ENCODE measurements around the gene HIVEP3. TPM values are rescaled to one million over a fixed set of nuclear protein-coding genes. Genes with fewer than 3 reads are reported as not detected.

Gene HIVEP3
- total RNA-seq, 1 experiment from 2014 or later: 1.4 TPM

DNA sequence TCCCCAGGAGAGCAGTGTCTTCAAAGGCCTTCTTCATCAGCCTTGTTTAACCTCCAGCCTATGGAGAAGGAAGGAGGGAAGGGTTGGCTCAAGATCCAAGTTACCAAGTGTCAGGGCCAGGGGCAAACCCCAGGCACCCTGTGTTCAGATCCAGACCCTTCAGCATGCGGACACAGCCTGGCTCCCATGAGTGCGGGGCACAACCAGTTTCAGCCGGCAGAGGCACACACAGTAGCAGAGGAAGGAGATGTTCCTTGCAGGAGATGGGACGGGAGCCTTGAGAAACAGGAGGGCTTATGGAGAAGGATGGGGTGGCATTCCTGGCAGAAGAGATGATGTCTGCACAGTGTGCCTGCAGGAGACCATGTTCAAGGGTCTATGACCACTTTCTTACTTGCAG is 272.5 kb downstream of the HIVEP3 start:
- no peak overlapping the region for H3K27ac ChIP-seq (ENCODE audit: insufficient read length, low read depth, low read length)
- Mint-ChIP-seq H3K4me3 (no peak overlapping the region), H3K27ac (peak overlapping the region in 1 of 3 experiments; percentile 82; a peak in 2 of 7 replicates), H3K4me1 (peaks cover 10 to 12% of the 10 kb centered on the region in 2 experiments), H3K36me3 (ENCODE audit: insufficient read depth in 1 of 3, low read depth in 3 of 3) (no peaks in the 10 kb centered on the region), H3K9me3 (no peaks in the 10 kb centered on the region), H3K27me3 (ENCODE audit: low read depth) (peaks cover 4% of the 10 kb centered on the region; the same call in 1 of the 2 replicates)
- no peak overlapping the region for H4K8ac ChIP-seq (replicated peaks; ENCODE audit: insufficient read length, low read depth, low read length)
- H3K14ac ChIP-seq (ENCODE audit: insufficient read depth, low read length): no peak overlapping the region
- H3T11ph ChIP-seq (ENCODE audit: low read length): no peak overlapping the region
- H4K20me1 ChIP-seq (ENCODE audit: control insufficient read depth, insufficient read depth, insufficient read length): no peaks in the 10 kb centered on the region
- no peak overlapping the region for H3K18ac ChIP-seq (ENCODE audit: insufficient read length, low read depth, low read length)
- WGBS (ENCODE audit: extremely low coverage, insufficient read length, low lambda C conversion rate): no CpG with 5 or more reads among the region's 4 CpGs
- no peak overlapping the region for H4K91ac ChIP-seq (ENCODE audit: insufficient read length, low read depth, low read length)
- no peaks in the 10 kb centered on the region for H3K23me2 ChIP-seq (ENCODE audit: insufficient read length, low read depth, low read length, poor library complexity, severe bottlenecking)
- H2AK5ac ChIP-seq (ENCODE audit: insufficient read length, low read length): no peak overlapping the region
- H4K5ac ChIP-seq (ENCODE audit: insufficient read length, low read depth, low read length): no peak overlapping the region
- H2BK5ac ChIP-seq (ENCODE audit: insufficient read length, low read length): no peak overlapping the region
- H3K4me2 ChIP-seq (ENCODE audit: insufficient read depth, insufficient read length, low read length): no peak overlapping the region
- no peaks in the 10 kb centered on the region for H3K27me3 ChIP-seq (ENCODE audit: insufficient read depth, low read length)
- H2BK20ac ChIP-seq (ENCODE audit: low read depth, low read length, poor library complexity, severe bottlenecking): no peak overlapping the region
- no peaks in the 10 kb centered on the region for H3K4me1 ChIP-seq (ENCODE audit: insufficient read depth, low read length)
- H3K56ac ChIP-seq (ENCODE audit: insufficient read length, low read depth, low read length): no peak overlapping the region
- H3K9ac ChIP-seq (ENCODE audit: extremely low read depth, insufficient read length, low read length): no peak overlapping the region
- no peak for DNase-seq
- H3K79me2 ChIP-seq (ENCODE audit: insufficient read depth, low read length): no peaks in the 10 kb centered on the region
- H2BK120ac ChIP-seq (ENCODE audit: low read depth, low read length, poor library complexity, severe bottlenecking): no peak overlapping the region
- H3K79me1 ChIP-seq (ENCODE audit: insufficient read depth, low read depth, low read length, poor library complexity, severe bottlenecking): no peaks in the 10 kb centered on the region
- TF ChIP-seq CTCF (conservative IDR thresholded peaks at IDR 0.05): no peak
- H3K4ac ChIP-seq (ENCODE audit: low read depth, low read length): no peak overlapping the region
- no peaks in the 10 kb centered on the region for H3K9me3 ChIP-seq (ENCODE audit: control insufficient read depth, low read depth, low read length)
- no peak overlapping the region for H3K23ac ChIP-seq (ENCODE audit: insufficient read length, low read depth, low read length)
- no peak overlapping the region for H2BK15ac ChIP-seq (ENCODE audit: low read depth, low read length)
- no peak overlapping the region for H2AFZ ChIP-seq (ENCODE audit: low read length)
- H2BK12ac ChIP-seq (ENCODE audit: insufficient read length, low read depth, low read length): no peak overlapping the region

All from H9 (cell line).